ENCODE results near the gene ZNF768.

Gene ZNF768

GRCh38 chr16:30526137-30526822, at the start of gene ZNF768:
TSS of gene ZNF768 (minus strand) at chr16:30526566. CDS start at chr16:30526413, 153 bp downstream.
- DNase-seq = no peak

- no peak for DNase-seq
Observed at GRCh38 chr16:30574678-30575077, 48.3 kb upstream of the ZNF768 start.

- DNase-seq = peak; percentile 97
Observed at GRCh38 chr16:30571445-30572322, 45.3 kb upstream of the ZNF768 start, which contains the start of gene ZNF688. TSS of gene ZNF688 (minus strand) at chr16:30571714. CDS start at chr16:30571629, 85 bp downstream.

GRCh38 chr16:30570636-30571444, 44.5 kb upstream of the ZNF768 start:
- DNase-seq = no peak

- DNase-seq = no peak
Observed at GRCh38 chr16:30569746-30570635, 43.6 kb upstream of the ZNF768 start.

- no peak for DNase-seq
Observed at GRCh38 chr16:30569281-30569680, 42.9 kb upstream of the ZNF768 start.

GRCh38 chr16:30567991-30568638, 41.7 kb upstream of the ZNF768 start:
- DNase-seq = peak; percentile 83

- DNase-seq = peak; percentile 83
Observed at GRCh38 chr16:30567160-30567990, 41.0 kb upstream of the ZNF768 start.

- no peak for DNase-seq
Observed at GRCh38 chr16:30566531-30566930, 40.2 kb upstream of the ZNF768 start.

GRCh38 chr16:30565984-30566383, 39.6 kb upstream of the ZNF768 start:
- DNase-seq = no peak

GRCh38 chr16:30565526-30565925, 39.2 kb upstream of the ZNF768 start:
- DNase-seq = no peak

GRCh38 chr16:30562021-30562420, 35.7 kb upstream of the ZNF768 start:
- no peak for DNase-seq

GRCh38 chr16:30561089-30561816, 34.9 kb upstream of the ZNF768 start:
- peak; percentile 30 for DNase-seq

GRCh38 chr16:30559690-30560089, 33.3 kb upstream of the ZNF768 start:
- DNase-seq = no peak

- DNase-seq = no peak
Observed at GRCh38 chr16:30558789-30559377, 32.5 kb upstream of the ZNF768 start.

- DNase-seq = peak; percentile 99
Observed at GRCh38 chr16:30557957-30558788, 31.8 kb upstream of the ZNF768 start, which contains the start of gene ZNF764. TSS of gene ZNF764 (minus strand) at chr16:30558374. CDS start at chr16:30558182, 192 bp downstream.

- DNase-seq = no peak
Observed at GRCh38 chr16:30557707-30557956, 31.3 kb upstream of the ZNF768 start.

GRCh38 chr16:30556125-30556473, 29.7 kb upstream of the ZNF768 start:
- no peak for DNase-seq

All from activated CD4-positive, alpha-beta T cell treated with anti-CD3 and anti-CD28 coated beads, Interleukin-2, Interleukin-6, amounts not matched to agents 100 ng/mL and 50 ng/mL, durations not matched to agents 16 hours and 8 hours (primary cell).